BLaER1 (cell line): ENCODE data around the gene BMF.
"Not testable (repeated sequence)": the region's sequence is repeated elsewhere in the genome, so short reads cannot be mapped to it uniquely, and the experiment has no call there.

ENCODE experiments used
- H3K27ac ChIP-seq: shearing (Covaris generic); formaldehyde crosslinking; 2 replicates; pipeline ENCODE4 v1.8.1; 2022
- H3K27me3 ChIP-seq: shearing (Covaris generic); formaldehyde crosslinking; 2 replicates; pipeline ENCODE4 v1.8.1; 2022
- H3K36me3 ChIP-seq: shearing (Covaris generic); formaldehyde crosslinking; 2 replicates; pipeline ENCODE4 v1.8.1; 2022
- H3K4me1 ChIP-seq: shearing (Covaris generic); formaldehyde crosslinking; 2 replicates; pipeline ENCODE4 v1.8.1; 2022
- H3K4me2 ChIP-seq: shearing (Covaris generic); formaldehyde crosslinking; 2 replicates; pipeline ENCODE4 v1.8.1; 2022
- H3K4me3 ChIP-seq: shearing (Covaris generic); formaldehyde crosslinking; 2 replicates; pipeline ENCODE4 v1.8.1; 2022
- H3K9ac ChIP-seq: shearing (Covaris generic); formaldehyde crosslinking; 2 replicates; pipeline ENCODE4 v1.8.1; 2022
- H3K9me3 ChIP-seq: shearing (Covaris generic); formaldehyde crosslinking; 2 replicates; pipeline ENCODE4 v1.8.1; 2022
- H4K20me1 ChIP-seq: shearing (Covaris generic); formaldehyde crosslinking; 2 replicates; pipeline ENCODE4 v1.8.1; 2022
- Cebpa-rat ChIP-seq: shearing (Covaris generic); IDR thresholded peaks from 2 replicates; pipeline ENCODE4 v1.8.1; 2022

BMF gene

DNA sequence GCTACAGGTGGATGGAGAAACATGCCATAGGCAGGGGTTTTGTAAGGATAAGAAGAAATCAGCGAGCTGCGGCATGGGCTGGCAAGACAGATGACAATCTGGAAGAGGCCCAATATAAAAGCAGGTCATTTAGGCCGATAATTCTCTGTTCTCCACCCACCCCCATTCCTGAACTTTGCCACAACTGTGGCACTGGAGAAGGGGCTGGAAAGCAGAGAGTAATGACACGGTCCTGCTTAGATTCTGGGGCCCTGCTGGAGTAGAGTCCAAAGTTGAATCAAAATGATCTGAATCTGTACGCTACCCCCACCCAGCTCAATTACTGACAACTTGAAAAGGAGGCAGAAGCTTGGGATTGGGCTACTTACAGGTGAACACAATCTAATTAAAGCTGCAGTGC is 33.7 kb upstream of the BMF start:
- no peak overlapping the region for H3K4me3 ChIP-seq
- no peaks in the 10 kb centered on the region for H3K36me3 ChIP-seq
- no peak for TF ChIP-seq Cebpa-rat
- H3K9ac ChIP-seq: no peak overlapping the region
- no peaks in the 10 kb centered on the region for H3K9me3 ChIP-seq
- no peaks in the 10 kb centered on the region for H3K4me1 ChIP-seq
- H3K27ac ChIP-seq: no peak overlapping the region
- no peaks in the 10 kb centered on the region for H3K27me3 ChIP-seq
- H3K4me2 ChIP-seq: no peak overlapping the region
- H4K20me1 ChIP-seq: no peaks in the 10 kb centered on the region

DNA sequence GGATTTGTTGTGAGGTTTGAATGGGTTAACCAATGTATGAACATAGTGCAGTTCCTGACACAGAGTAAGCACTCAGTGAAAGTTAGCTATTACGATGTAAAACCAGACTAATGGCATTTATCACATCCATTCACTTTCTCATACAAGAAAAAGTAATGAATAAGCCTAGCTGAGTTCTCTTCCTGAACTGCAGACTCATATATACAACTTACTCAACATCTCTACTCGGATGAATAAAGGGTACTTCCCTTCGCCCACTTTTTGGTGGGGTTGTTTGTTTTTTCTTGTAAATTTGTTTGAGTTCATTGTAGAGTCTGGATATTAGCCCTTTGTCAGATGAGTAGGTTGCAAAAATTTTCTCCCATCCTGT is 29.5 kb upstream of the BMF start:
- H3K9ac ChIP-seq, H3K4me3 ChIP-seq: not testable (repeated sequence)

DNA sequence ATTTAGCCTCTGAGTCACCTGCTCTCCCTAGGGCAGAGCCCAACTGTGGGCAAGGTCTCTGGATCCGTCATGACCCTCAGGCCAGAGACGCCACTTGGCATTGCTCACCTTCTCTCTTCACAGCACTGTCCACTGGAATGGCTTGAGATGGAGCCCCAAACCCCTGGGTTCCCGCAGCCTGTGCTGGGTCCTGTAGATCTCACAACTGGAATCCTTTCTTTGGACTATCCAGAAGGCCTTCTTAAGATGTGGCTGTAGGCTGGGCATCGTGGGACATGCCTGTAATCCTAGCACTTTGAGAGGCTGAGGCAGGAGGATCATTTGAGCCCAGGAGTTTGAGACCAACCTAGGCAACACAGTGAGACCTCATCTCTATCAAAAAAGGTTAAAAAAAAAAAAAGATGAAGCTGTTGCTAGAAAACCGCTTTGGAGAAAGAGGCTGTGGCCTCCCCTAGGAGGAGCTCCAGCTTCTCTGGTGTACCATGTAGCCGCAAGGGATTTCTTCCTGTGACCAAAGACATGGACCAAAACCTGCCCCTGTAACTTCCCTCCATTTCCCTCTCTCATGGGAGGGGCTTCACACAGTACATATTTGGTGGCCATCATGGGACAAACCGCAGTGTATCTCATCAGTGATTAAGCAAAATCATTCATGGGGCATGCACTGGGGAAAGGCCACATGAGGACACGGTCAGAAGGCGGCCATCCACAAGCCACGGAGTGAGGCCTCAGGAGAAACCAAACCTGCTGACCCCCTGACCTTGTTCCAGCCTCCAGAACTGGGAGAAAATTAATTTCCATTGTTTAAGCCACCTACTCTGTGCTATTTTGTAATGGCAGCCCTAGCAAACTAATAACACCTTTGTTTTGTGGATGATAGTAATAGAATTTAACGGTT is 28.9 kb upstream of the BMF start:
- Histone ChIP-seq H3K27ac (no peak overlapping the region), H3K27me3 (no peaks in the 10 kb centered on the region), H4K20me1 (no peaks in the 10 kb centered on the region), H3K4me3 (no peak overlapping the region), H3K9ac (no peak overlapping the region), H3K4me2 (no peak overlapping the region), H3K4me1 (no peaks in the 10 kb centered on the region), H3K9me3 (no peaks in the 10 kb centered on the region), H3K36me3 (no peaks in the 10 kb centered on the region)
- no peak for TF ChIP-seq Cebpa-rat

More for the DNA sequence above, 29.5 kb upstream of the BMF start:
- not testable (repeated sequence) for H3K4me1 ChIP-seq, H3K36me3 ChIP-seq, H3K4me2 ChIP-seq, H3K9me3 ChIP-seq, H4K20me1 ChIP-seq, H3K27me3 ChIP-seq, H3K27ac ChIP-seq

- Histone ChIP-seq H3K27me3 (no peaks in the 10 kb centered on the region), H3K27ac (no peak overlapping the region), H3K4me2 (no peak overlapping the region), H3K9ac (no peak overlapping the region), H3K36me3 (no peaks in the 10 kb centered on the region), H3K4me3 (no peak overlapping the region), H3K4me1 (no peaks in the 10 kb centered on the region), H4K20me1 (no peaks in the 10 kb centered on the region), H3K9me3 (no peaks in the 10 kb centered on the region)
- no peak for TF ChIP-seq Cebpa-rat
Measured at GRCh38 chr15:40136470-40137302, 28.0 kb upstream of the BMF start.

- not testable (repeated sequence) for H3K36me3 ChIP-seq, H3K4me3 ChIP-seq, H3K4me1 ChIP-seq, H3K27me3 ChIP-seq, H3K9ac ChIP-seq, H3K9me3 ChIP-seq, H4K20me1 ChIP-seq, H3K27ac ChIP-seq, H3K4me2 ChIP-seq
Measured at GRCh38 chr15:40135846-40136450, 27.3 kb upstream of the BMF start.

- H3K27ac ChIP-seq: no peak overlapping the region
- no peaks in the 10 kb centered on the region for H3K4me1 ChIP-seq
- H3K9me3 ChIP-seq: no peaks in the 10 kb centered on the region
- no peaks in the 10 kb centered on the region for H3K27me3 ChIP-seq
- TF ChIP-seq Cebpa-rat: no peak
- H3K9ac ChIP-seq: no peak overlapping the region
- H3K4me3 ChIP-seq: no peak overlapping the region
- H3K4me2 ChIP-seq: no peak overlapping the region
- H3K36me3 ChIP-seq: no peaks in the 10 kb centered on the region
- H4K20me1 ChIP-seq: no peaks in the 10 kb centered on the region
Measured at GRCh38 chr15:40134885-40135284, 26.2 kb upstream of the BMF start.

GRCh38 chr15:40133544-40133943 is 24.9 kb upstream of the BMF start:
- Histone ChIP-seq H3K9ac (no peak overlapping the region), H3K4me3 (no peak overlapping the region), H3K9me3 (no peaks in the 10 kb centered on the region), H3K27me3 (no peaks in the 10 kb centered on the region), H3K27ac (no peak overlapping the region), H4K20me1 (no peaks in the 10 kb centered on the region), H3K4me1 (no peaks in the 10 kb centered on the region), H3K4me2 (no peak overlapping the region), H3K36me3 (no peaks in the 10 kb centered on the region)
- TF ChIP-seq Cebpa-rat: no peak

GRCh38 chr15:40130799-40131502 is 22.3 kb upstream of the BMF start:
- no peaks in the 10 kb centered on the region for H3K4me1 ChIP-seq
- TF ChIP-seq Cebpa-rat: no peak
- H3K9ac ChIP-seq: no peak overlapping the region

DNA sequence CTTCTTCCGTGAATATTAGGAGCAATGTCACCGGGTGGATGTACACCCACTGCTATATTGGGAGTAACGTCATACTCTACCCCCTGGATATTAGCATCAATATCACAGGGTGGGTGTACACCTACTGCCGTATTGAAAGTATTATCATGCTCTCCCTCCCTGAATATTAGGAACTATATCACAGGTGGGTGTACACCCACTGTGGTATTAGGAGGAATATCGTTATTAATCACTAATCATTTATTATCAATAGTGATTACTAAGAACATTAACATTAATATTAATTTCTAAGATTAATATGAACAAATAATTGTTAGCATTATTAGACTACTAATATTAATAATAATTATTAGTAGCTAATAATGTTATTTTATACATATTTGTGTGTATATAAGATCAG is 21.4 kb upstream of the BMF start:
- H3K9ac ChIP-seq: no peak overlapping the region
- no peak overlapping the region for H3K27ac ChIP-seq
- no peaks in the 10 kb centered on the region for H4K20me1 ChIP-seq
- H3K27me3 ChIP-seq: no peaks in the 10 kb centered on the region
- TF ChIP-seq Cebpa-rat: no peak
- H3K4me3 ChIP-seq: no peak overlapping the region
- no peaks in the 10 kb centered on the region for H3K9me3 ChIP-seq
- no peaks in the 10 kb centered on the region for H3K36me3 ChIP-seq
- H3K4me2 ChIP-seq: no peak overlapping the region
- no peaks in the 10 kb centered on the region for H3K4me1 ChIP-seq

More at GRCh38 chr15:40130799-40131502, 22.3 kb upstream of the BMF start:
- Histone ChIP-seq H4K20me1 (no peaks in the 10 kb centered on the region), H3K4me2 (no peak overlapping the region), H3K27ac (no peak overlapping the region), H3K9me3 (no peaks in the 10 kb centered on the region), H3K27me3 (no peaks in the 10 kb centered on the region), H3K36me3 (no peaks in the 10 kb centered on the region), H3K4me3 (no peak overlapping the region)
